ENCODE data around the gene NFKBIZ.

Gene NFKBIZ

DNA sequence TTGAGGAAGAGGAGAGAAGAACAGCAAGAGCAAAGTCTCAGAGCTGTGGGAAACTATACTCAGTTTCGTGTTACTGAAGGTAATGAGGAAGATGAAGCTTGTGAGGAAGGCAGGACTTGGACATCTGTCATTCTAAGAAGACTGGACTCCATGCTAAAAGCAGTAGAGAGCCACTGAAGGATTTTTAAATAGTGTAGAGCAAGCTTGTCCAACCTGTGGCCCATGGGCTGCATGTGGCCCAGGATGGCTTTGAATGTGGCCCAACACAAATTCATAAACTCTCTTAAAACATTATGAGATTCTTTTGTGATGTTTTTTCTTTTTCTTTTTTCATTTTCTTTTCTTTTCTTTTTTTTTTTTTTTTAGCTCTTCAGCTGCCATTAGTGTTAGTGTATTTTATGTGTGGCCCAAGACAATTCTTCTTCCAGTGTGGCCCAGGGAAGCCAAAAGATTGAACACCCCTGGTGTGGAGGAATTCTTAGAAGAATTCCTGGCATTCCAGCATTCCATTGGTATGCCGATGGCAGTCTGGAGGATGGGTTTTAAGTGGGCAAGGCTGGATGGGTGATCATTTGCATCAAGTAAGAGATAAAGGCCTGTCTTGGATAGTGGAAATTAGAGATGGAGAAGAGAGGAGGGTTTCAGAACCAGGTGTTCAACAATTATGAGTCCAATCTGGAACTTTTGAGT lies 6.9 kb upstream of the NFKBIZ start:
- no peak overlapping the region for H3K4me3 ChIP-seq
- TF ChIP-seq, protein P1, sequence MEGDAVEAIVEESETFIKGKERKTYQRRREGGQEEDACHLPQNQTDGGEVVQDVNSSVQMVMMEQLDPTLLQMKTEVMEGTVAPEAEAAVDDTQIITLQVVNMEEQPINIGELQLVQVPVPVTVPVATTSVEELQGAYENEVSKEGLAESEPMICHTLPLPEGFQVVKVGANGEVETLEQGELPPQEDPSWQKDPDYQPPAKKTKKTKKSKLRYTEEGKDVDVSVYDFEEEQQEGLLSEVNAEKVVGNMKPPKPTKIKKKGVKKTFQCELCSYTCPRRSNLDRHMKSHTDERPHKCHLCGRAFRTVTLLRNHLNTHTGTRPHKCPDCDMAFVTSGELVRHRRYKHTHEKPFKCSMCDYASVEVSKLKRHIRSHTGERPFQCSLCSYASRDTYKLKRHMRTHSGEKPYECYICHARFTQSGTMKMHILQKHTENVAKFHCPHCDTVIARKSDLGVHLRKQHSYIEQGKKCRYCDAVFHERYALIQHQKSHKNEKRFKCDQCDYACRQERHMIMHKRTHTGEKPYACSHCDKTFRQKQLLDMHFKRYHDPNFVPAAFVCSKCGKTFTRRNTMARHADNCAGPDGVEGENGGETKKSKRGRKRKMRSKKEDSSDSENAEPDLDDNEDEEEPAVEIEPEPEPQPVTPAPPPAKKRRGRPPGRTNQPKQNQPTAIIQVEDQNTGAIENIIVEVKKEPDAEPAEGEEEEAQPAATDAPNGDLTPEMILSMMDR (IDR thresholded peaks at IDR 0.05) = no peak
- DNase-seq (ENCODE audit: low spot score) = no peak
- no peak overlapping the region for H3K27ac ChIP-seq

DNA sequence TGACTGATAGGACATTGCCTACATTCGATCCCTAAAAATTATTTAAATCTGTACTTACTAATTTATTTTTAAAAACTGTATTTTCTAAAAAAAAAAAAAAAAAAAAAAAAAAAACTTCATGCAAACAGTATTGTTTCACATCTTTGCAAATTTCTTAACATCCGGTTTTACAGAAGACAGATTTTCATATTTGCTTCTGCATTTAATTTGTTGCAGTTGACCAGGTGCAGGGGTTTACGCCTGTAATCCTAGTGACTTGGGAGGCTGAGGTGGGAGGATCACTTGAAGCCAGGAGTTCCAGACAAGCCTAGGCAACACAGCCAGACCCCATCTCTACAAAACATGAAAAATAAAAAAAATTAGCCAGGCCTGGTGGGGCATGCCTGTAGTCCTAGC lies 6.4 kb upstream of the NFKBIZ start:
- DNase-seq (ENCODE audit: low spot score) = no peak
- Histone ChIP-seq H3K27ac (no peak overlapping the region), H3K4me3 (no peak overlapping the region)
- TF ChIP-seq, protein P1 (IDR thresholded peaks at IDR 0.05) = no peak

DNA sequence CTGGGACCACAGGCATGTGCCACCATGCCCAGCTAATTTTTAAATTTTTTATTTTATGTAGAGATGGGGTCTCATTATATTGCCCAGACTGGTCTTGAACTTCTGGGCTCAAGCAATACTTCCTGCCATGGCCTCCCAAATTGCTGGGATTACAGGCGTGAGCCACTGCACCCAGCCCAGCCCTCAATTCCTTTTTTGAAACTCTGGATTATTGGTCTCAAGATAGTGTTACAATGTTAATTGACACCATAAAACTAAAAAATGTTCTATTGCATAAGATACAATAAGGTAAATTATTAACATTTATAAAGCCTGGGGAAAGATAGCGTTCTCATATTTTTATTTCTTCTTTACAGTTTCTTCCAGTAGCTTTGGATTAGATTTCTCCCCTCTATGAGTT lies 3.9 kb upstream of the NFKBIZ start:
- no peak overlapping the region for H3K27ac ChIP-seq
- no peak for DNase-seq (ENCODE audit: low spot score)
- no peak overlapping the region for H3K4me3 ChIP-seq
- TF ChIP-seq, protein P1 (IDR thresholded peaks at IDR 0.05) = no peak

DNA sequence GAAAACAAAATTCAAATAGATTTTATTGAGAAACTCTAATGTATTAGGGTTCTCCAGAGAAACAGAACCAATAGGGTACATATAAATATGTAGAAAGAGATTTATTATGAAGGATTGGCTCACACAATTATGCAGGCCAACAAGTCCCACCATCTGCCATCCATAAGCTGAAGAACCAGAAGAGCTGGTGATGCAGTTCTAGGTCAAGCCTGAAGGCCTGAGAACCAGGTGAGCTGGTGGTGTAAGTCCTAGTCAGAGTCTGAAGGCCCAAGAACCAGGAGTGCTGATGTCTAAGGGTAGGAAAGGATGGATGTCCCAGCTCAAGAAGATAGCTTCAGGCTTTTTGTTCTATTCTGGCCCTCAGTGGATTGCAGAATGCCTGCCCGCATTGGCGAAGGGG lies 2.6 kb upstream of the NFKBIZ start:
- DNase-seq (ENCODE audit: low spot score) = no peak
- Histone ChIP-seq H3K27ac (no peak overlapping the region), H3K4me3 (no peak overlapping the region)
- TF ChIP-seq, protein P1 (IDR thresholded peaks at IDR 0.05) = no peak

DNA sequence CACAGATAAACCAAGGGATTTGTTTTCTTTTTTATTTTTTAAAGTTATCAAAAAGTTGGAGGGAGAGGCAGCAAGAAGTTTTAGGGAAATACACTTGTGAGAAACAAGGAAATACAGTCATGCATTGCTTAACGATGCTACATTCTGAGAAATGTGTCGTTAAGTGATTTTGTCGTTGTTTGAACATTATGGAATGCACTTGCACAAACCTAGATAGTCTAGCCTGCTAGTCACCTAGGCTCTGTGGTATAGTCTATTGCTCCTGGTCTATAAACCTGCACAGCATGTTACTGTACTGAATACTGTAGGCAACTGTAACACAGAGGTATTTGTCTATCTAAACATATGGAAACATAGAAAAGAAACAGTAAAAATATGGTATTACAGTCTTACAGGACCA lies 2.0 kb upstream of the NFKBIZ start:
- no peak for DNase-seq (ENCODE audit: low spot score)
- H3K27ac ChIP-seq = peak overlapping the region in 1 of 2 donors; percentile 97
- H3K4me3 ChIP-seq = no peak overlapping the region
- TF ChIP-seq, protein P1 (IDR thresholded peaks at IDR 0.05) = no peak

DNA sequence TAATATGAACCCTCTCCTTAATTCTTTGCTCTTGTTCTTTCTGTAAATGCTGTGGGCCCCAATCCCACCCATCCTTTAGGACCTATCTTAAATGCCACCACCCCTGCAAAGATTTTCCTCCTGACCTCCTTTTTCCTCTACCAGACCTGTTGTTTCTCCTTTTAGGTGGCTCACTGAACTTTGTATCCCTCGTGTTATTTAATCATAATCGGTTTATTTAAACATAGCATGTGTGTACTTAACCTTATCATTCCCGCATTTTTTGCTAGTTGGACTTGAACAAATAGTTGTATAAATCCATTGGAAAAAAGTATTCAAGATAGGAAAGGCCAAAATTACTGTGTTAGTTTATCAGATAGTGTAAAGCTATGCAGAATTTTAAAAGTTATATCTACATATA lies 988 bp upstream of the NFKBIZ start:
- Histone ChIP-seq H3K27ac (peak overlapping the region; percentile 97 to 98), H3K4me3 (peak overlapping the region; percentile 87)
- TF ChIP-seq, protein P1 (IDR thresholded peaks at IDR 0.05) = no peak
- DNase-seq (ENCODE audit: low spot score) = no peak

DNA sequence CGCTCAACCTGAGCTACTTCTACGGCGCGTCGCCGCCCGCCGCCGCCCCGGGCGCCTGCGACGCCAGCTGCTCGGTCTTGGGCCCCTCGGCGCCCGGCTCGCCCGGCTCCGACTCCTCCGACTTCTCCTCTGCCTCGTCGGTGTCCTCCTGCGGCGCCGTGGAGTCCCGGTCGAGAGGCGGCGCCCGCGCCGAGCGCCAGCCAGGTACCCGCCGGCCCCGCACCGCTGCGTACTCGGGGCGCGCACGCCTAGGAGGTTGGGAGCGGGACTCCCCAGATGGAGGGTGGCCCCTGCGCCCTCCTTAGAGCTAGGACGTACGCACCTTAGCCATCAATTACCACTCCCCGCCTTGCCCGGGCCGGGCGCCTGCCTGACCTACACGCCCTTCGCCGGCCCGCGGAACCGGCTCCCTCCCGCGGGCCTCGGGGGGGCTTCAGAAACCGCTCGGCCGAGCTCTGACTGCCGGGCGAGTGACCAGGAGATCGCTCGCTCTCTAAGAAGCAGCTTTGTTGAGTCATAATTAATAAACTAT lies 466 bp downstream of the NFKBIZ start:
- no peak for DNase-seq (ENCODE audit: low spot score)
- Histone ChIP-seq H3K27ac (peak overlapping the region; percentile 97 to 98), H3K4me3 (peak overlapping the region; percentile 87)
- TF ChIP-seq, protein P1 (IDR thresholded peaks at IDR 0.05) = no peak

Data from coronary artery (tissue), 2 donors.